ENCODE measurements around the gene ELAVL1. TPM values are rescaled to one million over a fixed set of nuclear protein-coding genes. Genes with fewer than 3 reads are reported as not detected.

Gene ELAVL1
- total and polyA plus RNA-seq, 9 of the 15 experiments (the other 6 are each of a cell fraction or from before 2014, with no cell fraction given), result 4.3 to 172 (median 69.2) TPM

- TF ChIP-seq, protein P1, sequence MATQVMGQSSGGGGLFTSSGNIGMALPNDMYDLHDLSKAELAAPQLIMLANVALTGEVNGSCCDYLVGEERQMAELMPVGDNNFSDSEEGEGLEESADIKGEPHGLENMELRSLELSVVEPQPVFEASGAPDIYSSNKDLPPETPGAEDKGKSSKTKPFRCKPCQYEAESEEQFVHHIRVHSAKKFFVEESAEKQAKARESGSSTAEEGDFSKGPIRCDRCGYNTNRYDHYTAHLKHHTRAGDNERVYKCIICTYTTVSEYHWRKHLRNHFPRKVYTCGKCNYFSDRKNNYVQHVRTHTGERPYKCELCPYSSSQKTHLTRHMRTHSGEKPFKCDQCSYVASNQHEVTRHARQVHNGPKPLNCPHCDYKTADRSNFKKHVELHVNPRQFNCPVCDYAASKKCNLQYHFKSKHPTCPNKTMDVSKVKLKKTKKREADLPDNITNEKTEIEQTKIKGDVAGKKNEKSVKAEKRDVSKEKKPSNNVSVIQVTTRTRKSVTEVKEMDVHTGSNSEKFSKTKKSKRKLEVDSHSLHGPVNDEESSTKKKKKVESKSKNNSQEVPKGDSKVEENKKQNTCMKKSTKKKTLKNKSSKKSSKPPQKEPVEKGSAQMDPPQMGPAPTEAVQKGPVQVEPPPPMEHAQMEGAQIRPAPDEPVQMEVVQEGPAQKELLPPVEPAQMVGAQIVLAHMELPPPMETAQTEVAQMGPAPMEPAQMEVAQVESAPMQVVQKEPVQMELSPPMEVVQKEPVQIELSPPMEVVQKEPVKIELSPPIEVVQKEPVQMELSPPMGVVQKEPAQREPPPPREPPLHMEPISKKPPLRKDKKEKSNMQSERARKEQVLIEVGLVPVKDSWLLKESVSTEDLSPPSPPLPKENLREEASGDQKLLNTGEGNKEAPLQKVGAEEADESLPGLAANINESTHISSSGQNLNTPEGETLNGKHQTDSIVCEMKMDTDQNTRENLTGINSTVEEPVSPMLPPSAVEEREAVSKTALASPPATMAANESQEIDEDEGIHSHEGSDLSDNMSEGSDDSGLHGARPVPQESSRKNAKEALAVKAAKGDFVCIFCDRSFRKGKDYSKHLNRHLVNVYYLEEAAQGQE (IDR thresholded peaks at IDR 0.05; ENCODE audit: borderline replicate concordance), result no peak
- TF ChIP-seq, protein P1 (CRISPR knock-in tag; IDR thresholded peaks at IDR 0.05; ENCODE audit: low read depth), result no peak
- no peak for TF ChIP-seq MTA2 (IDR thresholded peaks at IDR 0.05; ENCODE audit: low read depth)
- no peak for TF ChIP-seq ZNF609 (CRISPR knock-in tag; IDR thresholded peaks at IDR 0.05; ENCODE audit: borderline replicate concordance)
- TF ChIP-seq ZNF384 (IDR thresholded peaks at IDR 0.05; ENCODE audit: low read depth, low read length), result no peak
- no peak for TF ChIP-seq PREB (CRISPR knock-in tag; IDR thresholded peaks at IDR 0.05)
- no peak for TF ChIP-seq CHD2 (IDR thresholded peaks at IDR 0.05; ENCODE audit: low read depth, low read length)
- no peak for TF ChIP-seq CEBPB (tag; IDR thresholded peaks at IDR 0.05)
- no peak for TF ChIP-seq TEAD1 (CRISPR knock-in tag; IDR thresholded peaks at IDR 0.05)
- TF ChIP-seq PHB2 (IDR thresholded peaks at IDR 0.05; ENCODE audit: low read depth), result no peak
- no peak for TF ChIP-seq SRSF1 (IDR thresholded peaks at IDR 0.05; ENCODE audit: low read depth, low read length)
- no peak for TF ChIP-seq HNRNPH1 (optimal IDR thresholded peaks at IDR 0.05; ENCODE audit: low read depth, low read length)
- no peak for TF ChIP-seq DACH1 (IDR thresholded peaks at IDR 0.05; ENCODE audit: partially characterized antibody)
- no peak for TF ChIP-seq NCOA1 (IDR thresholded peaks at IDR 0.05; ENCODE audit: low read depth)
These were observed 45.0 kb upstream of the ELAVL1 start (continued) for GRCh38 chr19:8050274-8051096.
